Panc1 (cell line): Measurements from ENCODE around the gene MAOB. TPM values are rescaled to one million over a fixed set of nuclear protein-coding genes. Genes with fewer than 3 reads are reported as not detected.

Experiments
- ATAC-seq: fragments of 200-7000 bp; cut with Tn5 transposase; 2 replicates; pipeline ENCODE4 v1.9.1; 2020; ENCODE audit warnings: mild to moderate bottlenecking, moderate library complexity
- BruUV-seq: library from RNA; stranded (reverse); fragments of 400-500 nt; replicated peaks from 2 replicates; lab custom pipeline; 2021; lab: Mats Ljungman, UMichigan
- CTCF ChIA-PET: fragments of 300-600 bp; sonication (Branson Sonifier 250); formaldehyde crosslinking; loops from one replicate; lab custom pipeline; 2022; ENCODE audit warnings: antibody characterized with exemption; lab: Charles Lee
- POLR2A ChIA-PET: fragments of 300-600 bp; sonication (Branson Sonifier 250); formaldehyde crosslinking; loops from one replicate; lab custom pipeline; 2022; ENCODE audit warnings: antibody characterized with exemption; lab: Charles Lee
- DNase-seq: peaks from one replicate; pipeline ENCODE4 v3.0.0-alpha.2; 2010; ENCODE audit warnings: low read depth, low spot score
- H3K27ac ChIP-seq: 2 replicates; pipeline ENCODE4 v1.5.1; 2011; ENCODE audit warnings: mild to moderate bottlenecking, low read length, inconsistent platforms
- H3K27me3 ChIP-seq: fragments of 200-500 bp; sonication (Bioruptor generic); 2 replicates; pipeline ENCODE4 v1.6.0; 2014; ENCODE audit warnings: low read length, inconsistent platforms; ENCODE audit not compliant: control insufficient read depth, insufficient read depth
- H3K36me3 ChIP-seq: fragments of 200-500 bp; sonication (Bioruptor generic); 2 replicates; pipeline ENCODE4 v1.5.1; 2014; ENCODE audit warnings: inconsistent platforms, mild to moderate bottlenecking, low read length, moderate library complexity; ENCODE audit not compliant: control insufficient read depth, insufficient read depth
- H3K4me1 ChIP-seq: 2 replicates; pipeline ENCODE4 v1.5.1; 2011; ENCODE audit warnings: inconsistent platforms, mild to moderate bottlenecking, low read length, moderate library complexity; ENCODE audit not compliant: control insufficient read depth, insufficient read depth
- H3K4me3 ChIP-seq, 2 experiments: 2 replicates each; pipeline ENCODE4 v1.5.1; 2011 to 2012; ENCODE audit warnings: low read depth in 2 of 2, low read length in 2 of 2, mild to moderate bottlenecking in 2 of 2, inconsistent platforms in 1 of 2, moderate library complexity in 1 of 2
- H3K9me3 ChIP-seq: fragments of 200-500 bp; sonication (Bioruptor generic); 2 replicates; pipeline ENCODE4 v1.5.1; 2014; ENCODE audit warnings: low read depth, mild to moderate bottlenecking, inconsistent platforms, low read length, moderate library complexity; ENCODE audit not compliant: control insufficient read depth, insufficient read depth
- CTCF ChIP-seq: fragments of 450-650 bp; IDR thresholded peaks from 2 replicates; pipeline ENCODE4 v1.5.1; 2017; ENCODE audit warnings: mild to moderate bottlenecking
- POLR2AphosphoS5 ChIP-seq: IDR thresholded peaks from 2 replicates; pipeline ENCODE4 v1.6.1; 2012; ENCODE audit warnings: mild to moderate bottlenecking, low read depth, low read length, moderate library complexity
- SIN3A ChIP-seq: IDR thresholded peaks from 2 replicates; pipeline ENCODE4 v1.6.1; 2012; ENCODE audit warnings: low read depth, mild to moderate bottlenecking, low read length, moderate library complexity, borderline replicate concordance; ENCODE audit not compliant: insufficient read depth
- TCF7L2 ChIP-seq: IDR thresholded peaks from 2 replicates; pipeline ENCODE4 v1.6.1; 2011; ENCODE audit warnings: mild to moderate bottlenecking, low read depth, low read length, inconsistent platforms
- in situ Hi-C: cut with HindIII; loops from 2 replicates; pipeline ENCODE4 v1.10.0; 2016; ENCODE audit warnings: low sequenced_read_pairs, low pct_unique_long_range_greater_than_20kb
- intact Hi-C: fragments of 100-400 bp; cut with micrococcal nuclease; formaldehyde crosslinking; loops from one replicate; pipeline ENCODE4 v1.10.0; 2022; ENCODE audit not compliant: unreplicated experiment
- total RNA-seq: library from RNA; stranded (reverse); gene quantifications from one replicate; pipeline ENCODE4 v1.2.1, GENCODE V29; 2021; ENCODE audit not compliant: unreplicated experiment
- TF ChIP-seq, protein P1 (sequence below), 2 experiments: IDR thresholded peaks; 2 replicates each; pipeline ENCODE4 v1.6.1; 2011 to 2012; ENCODE audit warnings: low read depth in 2 of 2, control low read depth in 1 of 2, low read length in 1 of 2, mild to moderate bottlenecking in 1 of 2, moderate library complexity in 1 of 2; ENCODE audit not compliant: insufficient read depth in 1 of 2

Gene MAOB
- total RNA-seq, 1 experiment from 2014 or later = not detected

DNA sequence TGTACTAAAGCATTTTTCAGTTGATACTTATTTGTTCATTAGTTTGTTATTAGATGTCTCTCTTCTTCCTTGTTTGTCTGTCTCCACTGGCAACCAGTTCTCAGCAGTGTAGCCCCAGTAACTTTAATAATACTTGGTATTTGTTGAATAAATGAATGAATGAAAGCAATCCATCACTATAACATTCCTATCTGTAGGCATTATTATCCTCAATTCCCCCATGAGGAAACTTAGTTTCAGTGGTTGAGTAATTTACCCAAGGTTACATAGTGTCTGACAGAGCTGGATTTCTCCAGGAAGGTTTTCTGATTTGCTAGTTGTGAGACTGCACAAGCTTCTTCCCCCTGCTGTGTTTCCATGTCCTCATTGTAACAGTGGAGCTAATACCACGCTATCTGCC lies 27.8 kb upstream of the MAOB start:
- in situ Hi-C loops (no loop called here), intact Hi-C loops (no loop called here)
- no peak overlapping the region for H3K4me3 ChIP-seq
- no peaks in the 10 kb centered on the region for H3K36me3 ChIP-seq
- no peaks in the 10 kb centered on the region for H3K9me3 ChIP-seq
- H3K4me1 ChIP-seq = no peaks in the 10 kb centered on the region
- DNase-seq (no peak), ATAC-seq (no peak)
- BruUV-seq = no TSS peak
- ChIA-PET CTCF (no interaction called here), POLR2A (no interaction called here)
- H3K27ac ChIP-seq = no peak overlapping the region
- no peaks in the 10 kb centered on the region for H3K27me3 ChIP-seq
- TF ChIP-seq TCF7L2 (no peak), POLR2AphosphoS5 (no peak)

- no peak overlapping the region for H3K27ac ChIP-seq
- TF ChIP-seq POLR2AphosphoS5 (no peak), TCF7L2 (no peak), SIN3A (no peak), CTCF (no peak)
- TF ChIP-seq, protein P1, sequence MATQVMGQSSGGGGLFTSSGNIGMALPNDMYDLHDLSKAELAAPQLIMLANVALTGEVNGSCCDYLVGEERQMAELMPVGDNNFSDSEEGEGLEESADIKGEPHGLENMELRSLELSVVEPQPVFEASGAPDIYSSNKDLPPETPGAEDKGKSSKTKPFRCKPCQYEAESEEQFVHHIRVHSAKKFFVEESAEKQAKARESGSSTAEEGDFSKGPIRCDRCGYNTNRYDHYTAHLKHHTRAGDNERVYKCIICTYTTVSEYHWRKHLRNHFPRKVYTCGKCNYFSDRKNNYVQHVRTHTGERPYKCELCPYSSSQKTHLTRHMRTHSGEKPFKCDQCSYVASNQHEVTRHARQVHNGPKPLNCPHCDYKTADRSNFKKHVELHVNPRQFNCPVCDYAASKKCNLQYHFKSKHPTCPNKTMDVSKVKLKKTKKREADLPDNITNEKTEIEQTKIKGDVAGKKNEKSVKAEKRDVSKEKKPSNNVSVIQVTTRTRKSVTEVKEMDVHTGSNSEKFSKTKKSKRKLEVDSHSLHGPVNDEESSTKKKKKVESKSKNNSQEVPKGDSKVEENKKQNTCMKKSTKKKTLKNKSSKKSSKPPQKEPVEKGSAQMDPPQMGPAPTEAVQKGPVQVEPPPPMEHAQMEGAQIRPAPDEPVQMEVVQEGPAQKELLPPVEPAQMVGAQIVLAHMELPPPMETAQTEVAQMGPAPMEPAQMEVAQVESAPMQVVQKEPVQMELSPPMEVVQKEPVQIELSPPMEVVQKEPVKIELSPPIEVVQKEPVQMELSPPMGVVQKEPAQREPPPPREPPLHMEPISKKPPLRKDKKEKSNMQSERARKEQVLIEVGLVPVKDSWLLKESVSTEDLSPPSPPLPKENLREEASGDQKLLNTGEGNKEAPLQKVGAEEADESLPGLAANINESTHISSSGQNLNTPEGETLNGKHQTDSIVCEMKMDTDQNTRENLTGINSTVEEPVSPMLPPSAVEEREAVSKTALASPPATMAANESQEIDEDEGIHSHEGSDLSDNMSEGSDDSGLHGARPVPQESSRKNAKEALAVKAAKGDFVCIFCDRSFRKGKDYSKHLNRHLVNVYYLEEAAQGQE (IDR thresholded peaks at IDR 0.05; ENCODE audit: insufficient read depth in 1 of 2, low read depth in 2 of 2, low read length in 1 of 2) = no peak
- DNase-seq = no peak
- ChIA-PET CTCF (no interaction called here), POLR2A (no interaction called here)
- BruUV-seq = no TSS peak
- no peak for ATAC-seq
- H3K36me3 ChIP-seq = no peaks in the 10 kb centered on the region
- H3K9me3 ChIP-seq = no peaks in the 10 kb centered on the region
- in situ Hi-C loops (no loop called here), intact Hi-C loops (no loop called here)
- no peaks in the 10 kb centered on the region for H3K4me1 ChIP-seq
- H3K4me3 ChIP-seq = no peak overlapping the region
- H3K27me3 ChIP-seq = no peaks in the 10 kb centered on the region
These were observed 26.9 kb upstream of the MAOB start for GRCh38 chrX:43909141-43909540.

DNA sequence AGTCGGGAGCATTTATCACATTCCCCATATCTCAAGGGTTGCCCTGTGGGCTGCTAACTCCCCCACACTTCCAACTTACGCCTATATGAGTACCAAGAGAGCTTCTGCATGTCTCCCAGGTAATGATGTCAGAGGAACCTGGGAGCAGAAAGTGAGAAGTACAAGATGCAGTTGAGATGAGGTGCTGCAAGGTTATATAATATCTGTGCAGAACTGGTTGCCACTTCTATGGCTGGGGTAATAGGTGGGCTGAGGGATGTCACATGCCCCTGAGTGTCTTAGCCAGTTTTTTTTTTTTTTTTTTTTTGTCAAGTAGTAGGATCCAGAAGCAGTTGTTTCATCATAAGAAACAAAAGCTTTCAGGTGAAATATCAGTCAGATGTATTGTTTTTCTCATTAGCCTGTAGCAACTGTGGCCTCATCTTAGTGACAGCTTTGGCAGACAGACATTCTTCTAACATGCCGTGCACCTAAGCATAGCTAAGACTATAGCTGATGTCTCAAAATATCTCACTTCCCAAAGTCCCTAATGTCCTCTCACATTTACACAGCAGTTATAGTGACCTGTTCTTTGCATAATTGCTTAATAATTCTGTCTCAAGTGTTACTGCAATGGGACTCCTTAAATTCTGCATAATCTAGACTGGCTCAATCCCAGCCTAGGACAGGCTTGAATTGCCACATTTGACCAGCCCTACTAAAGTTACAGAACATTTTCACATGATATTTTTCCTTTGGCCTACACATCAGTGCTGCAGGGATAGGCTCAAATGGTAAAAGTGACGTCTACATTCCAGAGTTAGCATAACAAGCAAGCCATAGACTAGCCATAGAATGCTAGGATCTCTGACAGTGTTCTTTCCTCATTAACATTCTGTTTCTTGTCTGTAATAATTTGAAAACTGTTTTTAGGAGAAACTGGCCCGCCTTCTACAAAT lies 17.9 kb upstream of the MAOB start:
- no TSS peak for BruUV-seq
- no peak for ATAC-seq
- no peak overlapping the region for H3K27ac ChIP-seq

More for the DNA sequence above, 17.9 kb upstream of the MAOB start:
- ChIA-PET CTCF (no interaction called here), POLR2A (no interaction called here)
- Histone ChIP-seq H3K4me1 (no peaks in the 10 kb centered on the region), H3K36me3 (no peaks in the 10 kb centered on the region), H3K27me3 (peaks cover 9% of the 10 kb centered on the region), H3K4me3 (no peak overlapping the region), H3K9me3 (no peaks in the 10 kb centered on the region)
- TF ChIP-seq POLR2AphosphoS5 (no peak), TCF7L2 (no peak), SIN3A (no peak), CTCF (no peak)
- TF ChIP-seq, protein P1 (IDR thresholded peaks at IDR 0.05; ENCODE audit: insufficient read depth in 1 of 2, low read depth in 2 of 2, low read length in 1 of 2) = no peak
- intact Hi-C loops (no loop called here), in situ Hi-C loops (no loop called here)
- DNase-seq = no peak
